Nephron (organoid): ENCODE results near the gene TXNL4B.

Experiments used
- H3K27ac Mint-ChIP-seq, 3 experiments: 2 replicates each; pipeline ENCODE4 v1.8.0; 2020; ENCODE audit warnings: mixed read lengths in 3 of 3, mild to moderate bottlenecking in 2 of 3, moderate library complexity in 1 of 3
- H3K27me3 Mint-ChIP-seq: 2 replicates; pipeline ENCODE4 v1.8.0; 2021; ENCODE audit warnings: low read depth, mild to moderate bottlenecking, moderate library complexity, mixed read lengths
- H3K36me3 Mint-ChIP-seq: 2 replicates; pipeline ENCODE4 v1.8.0; 2020; ENCODE audit warnings: low read depth, mixed read lengths
- H3K4me1 Mint-ChIP-seq: 2 replicates; pipeline ENCODE4 v1.8.0; 2020; ENCODE audit warnings: mixed read lengths
- H3K4me3 Mint-ChIP-seq, 3 experiments: 2 replicates each; pipeline ENCODE4 v1.8.0; 2020; ENCODE audit warnings: mild to moderate bottlenecking in 3 of 3, mixed read lengths in 3 of 3, moderate library complexity in 2 of 3
- H3K9me3 Mint-ChIP-seq: 2 replicates; pipeline ENCODE4 v1.8.0; 2020; ENCODE audit warnings: mixed read lengths
- CTCF ChIP-seq, 3 experiments: fragments of 200-600 bp; sonication (generic); IDR thresholded peaks; one replicate each; pipeline ENCODE4 v1.5.0; 2021; ENCODE audit warnings: antibody characterized with exemption in 3 of 3; ENCODE audit not compliant: unreplicated experiment in 3 of 3

The TXNL4B gene

DNA sequence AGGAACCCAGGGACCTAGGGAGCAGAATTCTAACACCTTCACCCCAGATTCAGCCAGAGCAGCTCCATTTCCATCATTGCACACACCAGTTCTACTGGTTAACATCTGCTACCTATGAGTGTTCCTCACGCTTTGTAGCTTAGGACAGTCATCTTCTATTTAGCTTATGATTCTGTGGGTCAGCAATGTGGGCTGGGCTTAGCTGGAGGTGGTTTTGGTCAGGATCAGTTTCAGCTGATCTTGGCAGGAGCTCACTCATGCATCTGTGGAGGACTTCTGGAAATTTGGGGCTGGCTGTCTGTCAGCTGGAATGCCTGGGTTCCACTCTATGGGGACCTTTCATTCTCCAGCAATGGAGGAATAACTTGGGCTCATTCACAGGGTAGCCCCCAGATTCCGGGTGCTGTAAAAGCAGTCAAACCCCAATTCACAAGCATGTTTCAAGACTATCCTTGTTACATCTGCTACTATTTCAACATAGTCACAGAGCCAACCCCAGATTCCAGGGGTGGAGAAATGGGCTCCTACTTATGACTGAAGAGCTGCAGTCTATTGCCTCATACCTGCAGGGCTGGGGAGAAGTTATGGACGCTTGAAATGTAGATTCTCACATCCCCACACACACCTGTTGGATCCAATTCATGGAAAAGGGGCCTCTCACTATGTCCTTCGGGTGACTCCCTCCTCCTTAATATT is 42.5 kb downstream of the TXNL4B start:
- Mint-ChIP-seq H3K4me3 (no peak overlapping the region), H3K4me1 (no peaks in the 10 kb centered on the region), H3K36me3 (peaks cover 8% of the 10 kb centered on the region), H3K9me3 (peaks cover 8% of the 10 kb centered on the region), H3K27ac (no peak overlapping the region), H3K27me3 (peaks cover 12% of the 10 kb centered on the region)
- TF ChIP-seq CTCF (IDR thresholded peaks at IDR 0.05; ENCODE audit: unreplicated experiment in 3 of 3), result no peak

DNA sequence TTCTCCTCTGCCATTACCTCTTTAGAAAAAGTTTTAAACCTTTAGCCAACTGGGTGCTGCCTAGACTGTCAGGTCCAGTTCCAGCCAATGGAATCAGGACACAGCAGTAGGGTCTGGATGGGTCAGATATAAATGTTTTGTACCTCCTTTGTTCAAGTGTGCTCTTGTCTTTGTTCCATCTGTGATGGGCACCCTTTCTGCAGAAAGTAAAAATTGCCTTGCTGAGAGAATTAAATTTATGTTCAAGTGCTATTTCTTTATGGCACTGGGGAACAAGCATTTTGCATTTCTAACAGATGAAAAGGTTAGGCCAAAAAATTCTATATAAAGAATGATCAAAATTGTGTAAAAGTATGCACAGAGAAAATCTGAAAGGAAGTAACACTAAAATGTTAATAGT is 44.3 kb downstream of the TXNL4B start:
- Mint-ChIP-seq H3K4me1 (no peaks in the 10 kb centered on the region), H3K9me3 (peaks cover 8% of the 10 kb centered on the region), H3K27me3 (peaks cover 12% of the 10 kb centered on the region), H3K4me3 (no peak overlapping the region), H3K27ac (no peak overlapping the region), H3K36me3 (peaks cover 8% of the 10 kb centered on the region)
- TF ChIP-seq CTCF (IDR thresholded peaks at IDR 0.05; ENCODE audit: unreplicated experiment in 3 of 3), result no peak

- no peak for TF ChIP-seq CTCF (IDR thresholded peaks at IDR 0.05; ENCODE audit: unreplicated experiment in 3 of 3)
- H3K27me3 Mint-ChIP-seq, result peaks cover 1% of the 10 kb centered on the region
- peaks cover 12% of the 10 kb centered on the region for H3K36me3 Mint-ChIP-seq
- peaks cover 6% of the 10 kb centered on the region for H3K4me1 Mint-ChIP-seq
- H3K27ac Mint-ChIP-seq, result no peak overlapping the region
- H3K4me3 Mint-ChIP-seq, result no peak overlapping the region
- H3K9me3 Mint-ChIP-seq, result peaks cover 7% of the 10 kb centered on the region
Measured at GRCh38 chr16:72044825-72045359, 48.5 kb downstream of the TXNL4B start.

GRCh38 chr16:72044296-72044695 is 49.1 kb downstream of the TXNL4B start:
- peaks cover 6% of the 10 kb centered on the region for H3K4me1 Mint-ChIP-seq
- TF ChIP-seq CTCF (IDR thresholded peaks at IDR 0.05; ENCODE audit: unreplicated experiment in 3 of 3), result no peak
- peaks cover 4% of the 10 kb centered on the region for H3K9me3 Mint-ChIP-seq
- H3K27me3 Mint-ChIP-seq, result no peaks in the 10 kb centered on the region
- no peak overlapping the region for H3K4me3 Mint-ChIP-seq
- peaks cover 10% of the 10 kb centered on the region for H3K36me3 Mint-ChIP-seq
- no peak overlapping the region for H3K27ac Mint-ChIP-seq

GRCh38 chr16:72043539-72043938 is 49.9 kb downstream of the TXNL4B start:
- Mint-ChIP-seq H3K27ac (no peak overlapping the region), H3K36me3 (peaks cover 6% of the 10 kb centered on the region), H3K27me3 (no peaks in the 10 kb centered on the region), H3K4me1 (peaks cover 6% of the 10 kb centered on the region), H3K4me3 (no peak overlapping the region), H3K9me3 (no peaks in the 10 kb centered on the region)
- TF ChIP-seq CTCF (IDR thresholded peaks at IDR 0.05; ENCODE audit: unreplicated experiment in 3 of 3), result no peak

DNA sequence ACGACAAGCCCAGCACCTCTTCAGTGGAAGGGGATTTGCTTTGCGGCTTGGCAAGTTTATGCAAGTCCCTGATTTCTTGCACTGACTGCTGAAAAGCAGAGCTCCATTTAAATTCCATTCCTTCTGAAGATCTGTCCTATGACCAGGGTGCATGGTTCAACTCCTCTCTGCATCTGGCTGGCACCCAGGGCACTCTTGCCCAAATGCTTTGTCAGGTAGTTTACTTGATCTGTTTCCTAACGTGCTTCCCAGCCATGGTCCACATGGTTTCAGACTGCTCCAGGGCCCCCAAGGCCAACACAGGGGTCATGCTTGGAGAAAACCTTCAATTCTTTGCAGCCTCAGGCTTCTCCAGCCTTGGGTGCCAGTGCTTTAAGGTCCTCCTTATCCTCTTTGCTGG is 50.4 kb downstream of the TXNL4B start:
- H3K27me3 Mint-ChIP-seq, result no peaks in the 10 kb centered on the region
- TF ChIP-seq CTCF (IDR thresholded peaks at IDR 0.05; ENCODE audit: unreplicated experiment in 3 of 3), result no peak
- no peaks in the 10 kb centered on the region for H3K9me3 Mint-ChIP-seq
- no peak overlapping the region for H3K27ac Mint-ChIP-seq
- peaks cover 6% of the 10 kb centered on the region for H3K36me3 Mint-ChIP-seq
- peaks cover 6% of the 10 kb centered on the region for H3K4me1 Mint-ChIP-seq
- no peak overlapping the region for H3K4me3 Mint-ChIP-seq
